Activated T-cell treated with anti-CD3 and anti-CD28 coated beads, Interleukin-2, amount 50 U/mL, for 72 hours (primary cell): ENCODE data around the gene MYF6. TPM values are rescaled to one million over a fixed set of nuclear protein-coding genes. Genes with fewer than 3 reads are reported as not detected.

ENCODE experiments used
- ATAC-seq, 2 donors: fragments of 150-1000 bp; cut with Tn5 transposase; replicated peaks in 1 of 2; 2 replicates each; pipeline ENCODE4 v1.10.0; 2021; ENCODE audit warnings: moderate library complexity in 2 of 2, mild to moderate bottlenecking in 1 of 2
- DNase-seq, 2 donors: peaks; one replicate each; pipeline ENCODE4 v3.0.0; 2021 to 2022; ENCODE audit warnings: mixed read lengths in 1 of 2
- H3K27ac Mint-ChIP-seq: one replicate; pipeline ENCODE4 v1.8.0; 2022; ENCODE audit warnings: mild to moderate bottlenecking, moderate library complexity, mixed read lengths
- H3K27me3 Mint-ChIP-seq: one replicate; pipeline ENCODE4 v1.8.0; 2022; ENCODE audit warnings: low read depth, mixed read lengths
- H3K36me3 Mint-ChIP-seq, 2 donors: one replicate each; pipeline ENCODE4 v1.8.0; 2022; ENCODE audit warnings: mixed read lengths in 2 of 2, mild to moderate bottlenecking in 1 of 2; ENCODE audit not compliant: insufficient read depth in 2 of 2
- H3K4me1 Mint-ChIP-seq: one replicate; pipeline ENCODE4 v1.8.0; 2022; ENCODE audit warnings: low read depth, mixed read lengths
- H3K4me3 Mint-ChIP-seq, 2 donors: one replicate each; pipeline ENCODE4 v1.8.0; 2022; ENCODE audit warnings: mild to moderate bottlenecking in 2 of 2, mixed read lengths in 2 of 2, moderate library complexity in 2 of 2
- H3K9me3 Mint-ChIP-seq, 2 donors: one replicate each; pipeline ENCODE4 v1.8.0; 2022; ENCODE audit warnings: mixed read lengths in 2 of 2
- total RNA-seq, 2 donors: library from RNA; stranded (reverse); gene quantifications; one replicate each; pipeline ENCODE4 v1.2.3, GENCODE V29; 2022

MYF6 gene
- total RNA-seq, 2 donors from 2014 or later, result not detected

- no peak for DNase-seq
- ATAC-seq, result no peak
- Mint-ChIP-seq H3K4me3 (no peak overlapping the region), H3K36me3 (no peaks in the 10 kb centered on the region), H3K9me3 (peaks cover 2 to 6% of the 10 kb centered on the region in 2 donors), H3K4me1 (no peaks in the 10 kb centered on the region), H3K27ac (no peak overlapping the region), H3K27me3 (no peaks in the 10 kb centered on the region)
Measured at GRCh38 chr12:80749456-80749855, 42.0 kb downstream of the MYF6 start.

- Mint-ChIP-seq H3K36me3 (no peaks in the 10 kb centered on the region), H3K4me1 (no peaks in the 10 kb centered on the region), H3K27me3 (no peaks in the 10 kb centered on the region), H3K9me3 (peaks cover 5 to 6% of the 10 kb centered on the region in 2 donors), H3K4me3 (no peak overlapping the region), H3K27ac (no peak overlapping the region)
- no peak for ATAC-seq
- no peak for DNase-seq
Measured at GRCh38 chr12:80752464-80752863, 45.0 kb downstream of the MYF6 start.

GRCh38 chr12:80754274-80754673 is 46.8 kb downstream of the MYF6 start:
- ATAC-seq (no peak), DNase-seq (no peak)
- Mint-ChIP-seq H3K27ac (no peak overlapping the region), H3K9me3 (peaks cover 5 to 6% of the 10 kb centered on the region in 2 donors), H3K4me3 (no peak overlapping the region), H3K27me3 (no peaks in the 10 kb centered on the region), H3K36me3 (no peaks in the 10 kb centered on the region), H3K4me1 (no peaks in the 10 kb centered on the region)

GRCh38 chr12:80756875-80757274 is 49.4 kb downstream of the MYF6 start:
- no peak overlapping the region for H3K27ac Mint-ChIP-seq
- ATAC-seq (no peak), DNase-seq (no peak)
- no peaks in the 10 kb centered on the region for H3K27me3 Mint-ChIP-seq
- no peaks in the 10 kb centered on the region for H3K36me3 Mint-ChIP-seq
- H3K9me3 Mint-ChIP-seq, result peaks cover 3 to 6% of the 10 kb centered on the region in 2 donors
- no peak overlapping the region for H3K4me3 Mint-ChIP-seq
- H3K4me1 Mint-ChIP-seq, result no peaks in the 10 kb centered on the region

Other genes starting within 250 kb of the MYF6 start
- gene MYF5, start 9.3 kb downstream of the MYF6 start, total RNA-seq, result not detected
- gene LIN7A, start 230.3 kb downstream of the MYF6 start, total RNA-seq, result not detected